NCI-H82 treated with DMSO at 0.1 percent for 48 hours (cell line): ENCODE data around the gene TSHZ2.
"Not testable (repeated sequence)": the region's sequence is repeated elsewhere in the genome, so short reads cannot be mapped to it uniquely, and the experiment has no call there.

Experiments used
- DNase-seq: peaks from one replicate; lab custom pipeline; 2025; ENCODE audit not compliant: unreplicated experiment; lab: John Stamatoyannopoulos, UW

The TSHZ2 gene

DNA sequence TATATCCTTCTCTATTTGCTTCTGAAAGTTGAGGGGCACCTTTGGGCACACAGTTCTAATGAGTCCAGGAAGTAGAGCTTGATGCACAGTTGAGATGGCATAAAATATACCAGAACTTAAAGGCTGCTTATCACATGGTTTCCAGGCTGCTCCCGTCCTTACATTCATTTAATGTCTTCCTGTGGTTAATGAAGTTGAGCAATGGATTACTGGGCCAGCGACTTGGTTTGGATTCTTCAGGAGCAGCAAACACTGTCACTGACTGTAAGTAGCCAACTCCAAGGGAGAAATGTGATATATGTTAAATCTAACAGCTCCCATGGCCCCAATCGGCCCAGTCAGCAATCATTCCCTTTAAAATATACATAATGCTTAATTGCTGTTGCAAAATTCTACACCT lies 9.0 kb upstream of the TSHZ2 start:
- DNase-seq = no peak

DNA sequence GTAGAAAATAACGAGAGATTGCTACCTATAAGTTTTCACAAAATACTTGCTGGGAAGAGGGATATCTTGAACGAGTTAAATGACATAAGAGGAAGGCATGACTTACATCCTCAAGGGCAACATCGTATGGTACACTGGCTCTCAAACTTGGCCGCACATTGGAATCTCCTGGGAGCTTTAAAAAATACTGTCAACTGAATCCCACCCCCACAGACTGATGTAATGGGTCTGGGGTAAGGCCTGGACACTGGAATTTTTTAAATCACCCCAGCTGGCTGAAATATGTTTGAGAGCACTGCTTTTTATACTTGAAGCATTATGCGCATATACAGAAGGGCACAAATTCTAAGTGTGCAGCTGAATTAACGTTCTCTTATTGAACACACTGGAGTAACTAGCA lies 8.0 kb upstream of the TSHZ2 start:
- no peak for DNase-seq

DNA sequence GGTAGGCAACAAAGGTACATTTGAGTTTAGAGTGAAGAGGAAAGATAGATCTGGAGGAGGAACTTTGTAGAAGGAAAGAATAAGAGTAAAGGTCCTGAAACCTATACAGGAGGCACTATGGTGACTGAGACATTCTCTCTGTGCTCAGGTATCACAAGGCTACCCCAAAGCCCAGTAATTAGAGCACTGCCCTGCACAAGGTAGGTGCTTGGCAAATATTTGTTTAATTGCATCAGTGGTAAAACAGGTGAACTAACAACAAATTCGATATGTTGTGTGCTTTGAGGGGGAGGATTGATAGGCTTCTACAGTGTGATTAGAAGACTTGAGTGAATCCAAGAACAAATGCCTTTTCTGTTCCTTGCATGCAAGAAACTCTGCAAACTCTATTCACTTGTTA lies 6.8 kb upstream of the TSHZ2 start:
- no peak for DNase-seq

DNA sequence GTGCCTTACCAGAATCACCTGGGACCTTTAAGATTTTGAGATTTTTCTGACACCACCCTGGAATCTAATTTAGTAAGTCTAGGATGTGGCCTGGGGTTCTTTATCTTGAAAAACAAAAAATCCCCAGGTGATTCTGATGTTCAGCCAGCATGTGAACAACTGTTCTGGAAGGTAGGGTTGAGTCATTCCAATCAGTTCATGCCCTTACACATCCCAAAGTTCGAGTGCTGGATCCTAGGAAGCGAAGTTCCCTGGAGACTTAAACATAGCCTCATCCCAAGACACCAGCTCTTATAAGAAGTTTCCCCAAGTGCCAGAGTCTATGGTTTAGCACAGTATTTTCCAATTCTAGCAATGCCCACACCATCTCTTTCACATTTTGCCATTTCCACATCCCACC lies 6.3 kb upstream of the TSHZ2 start:
- DNase-seq = no peak

DNA sequence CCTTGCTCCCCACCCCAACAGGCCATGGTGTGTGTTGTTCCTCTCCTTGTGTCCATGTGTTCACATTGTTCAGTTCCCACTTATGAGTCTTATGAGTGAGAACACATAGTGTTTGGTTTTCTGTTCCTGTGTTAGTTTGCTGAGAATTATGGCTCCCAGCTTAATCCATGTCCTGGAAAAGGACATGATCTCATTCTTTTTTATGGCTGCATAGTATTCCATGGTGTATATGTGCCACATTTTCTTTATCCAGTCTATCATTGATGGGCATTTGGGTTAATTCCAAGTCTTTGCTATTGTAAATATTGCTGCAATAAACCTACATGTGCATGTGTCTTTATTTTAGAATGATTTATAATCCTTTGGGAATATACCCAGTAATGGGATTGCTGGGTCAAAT lies 5.6 kb upstream of the TSHZ2 start:
- DNase-seq = not testable (repeated sequence)

DNA sequence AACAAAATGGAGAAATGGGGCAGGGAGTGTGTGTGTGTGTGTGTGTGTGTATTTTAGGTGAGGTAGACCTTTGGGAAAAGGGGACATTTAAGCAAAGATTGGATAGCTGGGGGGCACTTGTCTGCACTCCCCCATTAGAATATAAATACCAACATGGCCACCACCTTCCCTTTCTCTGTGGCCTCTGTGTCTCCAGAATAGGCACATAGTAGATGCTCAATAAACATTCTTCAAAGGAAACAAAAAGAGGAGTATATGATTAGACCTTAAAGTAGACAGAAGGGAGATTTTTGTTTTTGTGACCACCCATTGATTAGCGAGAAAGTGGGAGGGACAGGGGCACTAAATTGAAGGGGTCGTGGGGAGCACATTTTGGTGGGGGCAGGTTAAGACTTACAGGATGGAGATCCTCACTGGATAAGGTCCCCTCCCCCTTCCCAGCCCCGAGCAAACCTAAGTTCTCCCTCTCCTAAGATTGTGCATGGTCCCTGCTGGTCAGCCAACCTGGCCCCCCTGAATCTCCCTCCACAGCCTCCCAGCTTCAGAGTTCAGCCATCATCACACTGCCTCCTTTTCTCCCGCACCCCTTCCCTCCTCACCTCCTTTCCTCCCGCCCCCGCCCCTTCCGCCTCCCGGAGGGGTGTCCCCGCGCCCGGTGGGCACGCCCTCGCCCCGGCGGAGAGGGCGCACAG lies 514 bp upstream of the TSHZ2 start:
- no peak for DNase-seq

DNA sequence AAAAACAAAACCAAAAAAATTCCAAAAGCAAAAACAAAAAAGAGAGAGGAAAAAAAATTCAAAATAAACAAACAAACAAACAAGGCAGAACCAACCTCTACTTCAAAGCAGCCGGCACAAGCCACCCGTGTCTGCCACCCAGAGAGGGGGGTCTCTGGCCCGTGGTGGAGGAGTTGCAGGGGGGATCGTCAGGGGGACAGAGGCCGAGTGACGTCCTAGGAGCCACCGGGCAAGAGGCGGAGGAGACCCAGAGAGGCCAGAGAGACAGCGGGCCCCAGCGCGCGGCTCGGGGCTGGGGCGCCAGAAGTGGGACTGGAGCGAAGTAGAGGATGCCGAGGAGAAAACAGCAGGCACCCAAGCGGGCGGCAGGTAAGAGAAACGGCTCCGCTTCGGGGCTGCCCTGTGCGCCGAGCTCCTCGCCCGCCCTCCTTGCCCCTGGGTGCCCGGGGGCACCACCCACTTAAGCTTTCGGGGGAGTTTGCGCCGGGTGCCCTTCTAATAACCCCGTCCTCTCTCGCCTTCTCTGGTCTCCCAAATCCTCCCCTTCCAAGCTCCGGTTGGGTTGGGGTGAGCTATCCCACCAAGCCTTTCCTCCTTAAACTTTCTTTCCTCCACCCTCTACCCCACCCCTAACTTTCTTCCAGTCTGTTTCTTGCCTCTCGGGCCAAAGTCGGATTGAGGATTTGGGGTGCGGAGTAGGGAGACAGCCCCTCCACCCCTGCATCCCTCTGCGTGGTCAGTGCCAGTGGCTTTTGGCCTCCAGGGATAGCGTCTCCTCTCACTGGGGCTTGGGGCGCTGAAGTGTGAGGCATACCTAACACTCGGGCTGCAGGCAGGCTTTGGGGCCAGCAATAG lies 1.0 kb downstream of the TSHZ2 start:
- no peak for DNase-seq

DNA sequence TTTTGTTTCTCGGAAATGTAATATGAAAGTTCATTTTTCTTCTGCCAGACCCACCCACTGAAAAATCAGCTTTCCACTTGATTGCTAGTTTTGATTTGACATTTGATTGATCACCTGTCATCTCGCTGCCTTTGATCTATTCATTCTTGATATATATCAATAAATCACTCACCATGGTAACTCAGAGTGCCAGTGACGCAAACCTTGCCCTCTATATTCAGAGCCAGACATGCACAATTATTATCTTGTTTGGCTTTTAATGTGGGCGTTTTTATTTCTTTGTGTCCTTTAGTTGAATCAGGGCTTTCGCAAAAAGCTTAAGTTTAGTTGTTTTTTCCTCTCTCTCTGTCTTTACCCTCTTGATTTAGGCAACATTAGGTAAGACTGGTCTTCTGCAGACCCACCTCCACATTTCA lies 2.0 kb downstream of the TSHZ2 start:
- no peak for DNase-seq

DNA sequence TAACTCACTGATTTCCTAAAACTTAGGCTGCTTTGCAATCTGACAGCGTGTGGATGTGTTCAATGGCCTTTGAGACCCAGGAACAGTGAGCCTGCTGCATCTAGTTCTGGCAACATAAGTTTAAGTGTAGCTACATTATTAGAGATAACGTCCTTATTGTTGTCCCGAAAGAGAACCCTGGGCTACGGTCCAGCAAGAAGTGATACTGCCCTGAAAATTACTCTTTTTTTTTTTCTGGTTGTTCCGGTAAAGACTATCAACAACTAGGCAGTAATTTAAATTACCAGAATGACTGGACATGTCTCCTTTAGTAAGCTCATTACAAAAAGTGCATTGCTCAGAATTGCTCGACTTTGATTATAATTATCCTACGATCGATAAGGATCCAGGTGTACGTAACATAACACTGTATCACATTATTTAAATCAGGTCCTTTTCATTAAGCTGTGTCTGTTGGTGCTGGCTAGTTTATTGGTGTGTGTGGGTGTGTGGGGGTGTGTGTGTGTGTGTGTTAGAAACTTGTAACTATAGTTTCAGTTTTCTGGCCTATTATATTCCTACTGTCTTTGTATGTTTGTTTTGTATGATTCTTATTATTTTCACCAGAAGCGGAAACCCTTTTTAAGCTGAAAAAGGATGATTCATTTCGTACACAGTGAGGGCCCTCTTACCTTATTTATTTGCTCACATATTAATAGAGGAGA lies 3.0 kb downstream of the TSHZ2 start:
- DNase-seq = no peak

DNA sequence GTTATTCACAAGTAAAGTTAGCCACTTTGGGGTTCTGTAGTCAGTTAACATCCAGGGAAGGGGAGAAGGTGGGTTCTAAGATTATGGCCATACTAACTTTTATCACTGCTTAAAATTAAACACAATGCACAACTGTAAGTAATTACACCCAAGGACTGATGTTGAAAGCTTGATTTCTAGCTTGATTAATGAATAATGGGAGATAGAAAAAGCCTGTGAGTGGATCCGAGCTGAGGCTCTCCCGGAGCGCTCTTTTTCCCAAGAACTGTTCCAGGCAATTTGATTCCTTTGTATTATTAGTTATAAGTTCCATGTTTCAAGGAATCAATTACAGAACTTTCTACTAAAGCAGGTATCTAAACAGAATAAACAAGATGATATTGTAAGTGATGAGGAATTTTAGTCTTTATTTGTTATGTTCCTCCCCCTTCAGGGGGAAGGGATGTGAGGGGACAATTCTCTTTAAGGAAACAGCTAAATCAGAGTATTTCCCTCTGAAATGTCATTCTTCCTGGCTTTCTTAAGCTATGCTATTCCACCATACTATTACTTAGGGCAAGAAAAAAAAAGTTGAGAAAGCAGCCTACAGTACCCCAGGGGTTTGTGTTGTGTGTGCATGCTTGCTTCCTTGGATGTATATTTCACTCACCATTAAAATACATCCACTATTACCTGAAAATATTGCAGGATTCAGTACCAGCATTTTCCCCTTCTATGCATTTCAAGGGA lies 3.8 kb downstream of the TSHZ2 start:
- DNase-seq = no peak

DNA sequence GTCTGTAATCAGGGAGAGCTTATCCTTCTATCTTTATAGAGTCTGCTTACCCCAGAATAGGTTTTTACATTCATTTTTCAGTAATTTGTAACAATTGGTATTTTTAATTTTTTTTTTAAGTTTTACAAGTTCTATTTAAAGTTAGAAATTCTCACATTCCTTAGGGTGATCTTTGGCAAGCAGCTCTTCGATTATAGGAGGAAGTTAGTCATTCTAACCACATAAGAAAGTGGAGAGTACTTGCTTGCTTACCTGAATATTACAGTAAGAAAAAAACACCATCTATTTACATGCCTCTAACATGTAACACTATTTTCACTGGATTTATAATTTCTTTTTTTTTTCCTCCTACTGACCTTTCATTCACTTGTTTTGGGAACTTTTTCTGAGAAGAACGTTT lies 6.7 kb downstream of the TSHZ2 start:
- no peak for DNase-seq

DNA sequence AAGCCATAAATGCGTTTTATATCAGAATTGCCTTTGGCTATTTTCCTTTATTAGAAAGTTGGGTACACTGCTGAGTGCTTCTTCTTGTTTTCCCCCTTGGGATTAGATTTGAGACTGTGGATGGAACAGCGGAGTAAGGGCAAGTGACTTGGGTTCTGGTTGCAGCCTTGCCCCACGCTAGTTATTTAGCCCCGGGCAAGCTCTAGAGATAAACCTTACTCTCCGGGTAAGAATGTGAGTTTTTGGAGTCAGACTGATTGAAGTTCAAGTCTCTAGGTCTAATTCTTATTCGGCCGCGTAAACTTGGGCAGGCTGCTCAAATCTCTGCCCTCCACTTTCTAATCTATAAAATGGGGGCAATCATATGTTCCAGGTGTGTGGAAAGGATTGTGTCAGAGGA lies 8.9 kb downstream of the TSHZ2 start:
- no peak for DNase-seq

DNA sequence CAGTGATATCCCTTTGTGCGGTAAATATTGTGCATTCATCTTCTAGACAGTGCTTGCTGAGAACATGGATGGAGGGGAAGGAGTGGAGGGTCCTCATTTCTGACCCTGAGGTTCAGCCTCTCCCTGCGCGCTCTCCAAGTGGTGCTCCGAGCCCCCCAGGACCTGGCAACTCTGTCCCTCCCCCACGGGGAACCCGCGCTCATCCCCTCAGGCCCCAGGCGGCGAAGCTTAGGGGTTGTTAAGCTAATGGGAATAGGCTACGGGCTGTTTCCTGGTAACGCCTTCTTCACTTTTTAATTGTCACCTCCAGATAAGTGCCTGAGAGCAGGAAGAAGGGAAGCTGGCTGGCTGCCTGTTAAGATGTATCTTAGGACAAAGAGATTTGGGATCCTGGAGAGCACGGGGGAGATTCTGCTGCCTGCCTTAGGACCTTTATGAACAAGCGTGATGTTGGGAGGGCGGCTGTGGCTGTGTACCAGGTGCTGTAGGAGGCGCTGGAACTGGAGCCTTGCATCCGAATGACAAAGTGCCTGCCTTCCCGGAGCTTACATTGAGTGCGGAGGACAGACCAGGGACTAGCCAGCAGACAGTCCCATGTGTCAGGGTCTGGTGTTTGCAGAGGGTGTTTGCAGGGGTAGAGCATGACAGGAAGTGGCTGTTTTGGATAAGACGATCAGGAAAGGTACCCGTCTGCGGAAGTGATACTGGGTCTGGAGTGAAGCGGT lies 11.7 kb downstream of the TSHZ2 start:
- DNase-seq = no peak

DNA sequence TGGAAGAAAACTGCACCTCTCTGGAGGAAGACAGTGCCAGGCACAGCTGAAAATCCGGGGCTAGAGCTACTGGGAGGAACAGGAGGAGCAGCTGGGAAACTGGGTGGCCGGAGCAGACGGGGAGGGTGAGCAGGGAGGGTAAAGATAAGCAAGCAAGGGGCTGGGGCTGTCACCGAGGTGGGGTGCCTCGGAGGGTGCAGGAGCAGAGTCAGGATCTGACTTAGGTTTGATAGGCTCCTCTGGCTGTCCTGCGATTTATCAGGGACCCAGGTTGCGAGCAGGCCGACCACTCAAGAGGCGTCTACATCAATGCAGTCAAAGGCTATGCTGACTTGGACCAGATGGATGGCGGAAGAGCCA lies 12.3 kb downstream of the TSHZ2 start:
- no peak for DNase-seq

DNA sequence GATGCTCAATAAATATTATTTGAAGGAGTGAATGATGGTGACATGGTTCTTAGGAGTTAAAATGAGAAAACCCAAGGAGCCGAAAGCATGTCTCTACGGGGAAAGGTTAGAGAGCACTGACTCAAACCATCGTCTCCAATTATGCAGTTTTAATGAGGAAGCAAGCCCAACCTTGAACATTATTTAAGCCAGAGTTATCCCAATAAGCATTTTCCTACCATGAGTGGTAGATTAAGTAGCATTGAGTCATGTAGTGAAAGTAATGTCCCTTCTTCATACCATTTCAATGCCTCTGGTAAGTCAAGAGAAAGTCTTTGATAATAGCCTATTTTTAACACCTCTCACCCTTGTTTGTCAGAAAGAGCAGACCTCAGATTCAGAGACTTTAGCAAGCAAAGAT lies 13.5 kb downstream of the TSHZ2 start:
- DNase-seq = no peak

DNA sequence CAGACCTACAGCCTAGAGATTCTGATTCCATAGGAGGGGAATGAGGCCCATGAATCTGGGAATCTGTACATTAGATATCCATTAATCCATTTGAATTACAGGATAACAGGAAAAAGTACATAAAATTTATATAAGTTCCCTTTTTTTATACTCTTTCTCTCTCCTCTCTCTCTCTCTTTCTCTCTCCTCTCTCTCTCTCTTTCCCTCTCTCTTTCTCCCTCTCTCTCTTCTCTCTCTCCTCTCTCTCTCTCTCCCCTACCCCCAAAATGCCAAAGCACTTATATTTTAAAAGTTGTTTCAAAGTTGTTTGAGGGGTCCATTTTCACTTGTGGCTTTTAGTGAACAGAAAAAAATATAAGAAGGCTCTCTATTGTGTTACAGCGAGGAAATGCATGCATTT lies 15.1 kb downstream of the TSHZ2 start:
- DNase-seq = no peak

DNA sequence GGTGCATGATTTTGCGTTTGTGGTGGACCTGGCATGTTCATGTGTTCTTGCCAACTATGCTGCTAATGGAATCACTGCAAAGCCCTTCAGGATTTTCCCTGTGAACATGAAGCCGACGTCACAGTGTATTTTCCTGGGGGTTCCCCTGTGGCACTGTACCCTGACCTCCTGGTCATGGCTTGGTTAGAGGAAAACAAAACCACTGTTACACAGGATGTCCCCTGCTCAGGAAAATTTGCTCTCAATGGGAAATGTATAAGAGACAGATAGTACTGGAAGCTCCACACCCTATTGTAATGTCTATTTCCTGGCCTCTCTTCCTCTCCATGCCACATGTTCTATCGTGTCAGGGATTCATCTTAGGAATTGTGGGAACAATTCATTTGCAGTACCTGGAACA lies 19.7 kb downstream of the TSHZ2 start:
- DNase-seq = no peak

DNA sequence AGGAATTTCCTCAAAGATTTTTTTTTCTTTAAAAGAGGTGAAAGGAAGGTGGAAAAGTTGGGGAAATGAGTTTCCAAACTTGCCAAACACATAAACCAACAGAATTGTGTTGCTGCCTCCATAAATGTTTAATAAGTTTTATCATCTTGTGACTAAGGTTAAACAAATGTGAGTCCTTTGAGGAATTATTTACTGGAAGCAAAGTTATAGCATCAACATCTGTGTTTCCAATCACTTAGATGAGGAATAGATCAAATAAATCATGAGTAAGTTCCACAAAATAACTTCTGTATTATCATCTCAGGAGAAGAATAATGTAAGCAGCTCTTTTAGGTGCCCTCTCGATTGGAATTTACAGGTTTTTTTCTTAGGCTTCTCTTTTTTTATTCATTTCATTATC lies 20.5 kb downstream of the TSHZ2 start:
- no peak for DNase-seq

DNA sequence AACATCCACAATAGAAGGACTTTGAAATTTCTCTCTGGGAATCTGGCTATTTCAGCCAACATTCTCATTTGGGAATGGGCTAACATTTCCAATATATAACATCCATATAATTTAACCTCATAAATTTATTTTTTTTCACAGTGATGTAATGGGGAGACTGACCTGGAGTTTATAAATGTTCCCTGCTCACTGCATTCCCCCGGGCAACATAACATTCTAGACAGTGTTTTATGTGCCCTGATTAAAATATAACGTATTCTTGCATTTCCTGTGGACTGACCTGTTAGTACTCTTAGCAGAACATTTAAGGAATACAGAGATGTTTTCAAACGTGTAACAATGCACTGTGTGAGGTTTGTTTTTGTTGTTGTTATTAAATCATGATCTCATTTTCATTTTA lies 20.9 kb downstream of the TSHZ2 start:
- no peak for DNase-seq

DNA sequence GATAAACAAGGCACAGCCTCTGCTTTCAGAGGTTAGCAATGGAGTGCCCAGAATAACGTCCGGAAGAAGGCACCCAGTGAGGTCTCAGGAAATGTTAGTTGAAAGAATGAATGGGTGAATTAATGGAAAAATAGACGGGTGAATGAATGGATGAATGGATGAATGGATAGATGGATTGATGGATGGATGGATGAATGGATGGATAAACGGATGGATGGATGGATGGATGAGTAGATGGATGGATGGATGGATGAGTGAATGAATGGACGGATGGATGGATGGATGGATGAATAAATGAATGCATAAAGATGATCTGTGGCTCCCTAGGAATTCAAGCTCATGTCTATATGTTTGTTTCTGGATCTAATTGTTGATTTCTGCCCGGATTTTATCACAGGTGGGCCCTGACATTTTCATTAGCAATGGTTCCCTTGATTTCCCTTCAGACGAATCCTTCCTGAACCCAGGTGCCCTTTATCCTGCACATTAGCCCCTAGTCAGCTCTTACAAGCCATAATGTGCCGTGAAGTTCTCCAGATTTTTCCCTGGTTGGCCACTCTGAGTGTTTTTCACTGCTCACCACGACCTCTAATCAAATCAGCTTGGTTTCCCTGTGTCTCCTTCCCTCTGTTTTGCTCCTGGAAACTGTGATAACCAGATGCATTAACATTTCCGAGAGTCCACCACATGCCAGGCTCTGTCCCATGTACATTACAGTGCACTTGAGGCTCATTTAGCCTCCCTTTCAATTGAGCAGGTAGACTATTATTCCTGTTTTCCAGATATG lies 22.2 kb downstream of the TSHZ2 start:
- DNase-seq = no peak
